GM12892 (cell line): ENCODE measurements around the gene PRSS33.

Experiments used
- DNase-seq: peaks from one replicate; pipeline ENCODE4 v3.0.0; 2011; ENCODE audit not compliant: insufficient read length
- FAIRE-seq: peaks from 2 replicates; lab custom pipeline; 2011; peaks lifted over from hg19 to GRCh38; lab: Jason Lieb, UNC
- POLR2A ChIP-seq: IDR thresholded peaks from 2 replicates; pipeline ENCODE4 v1.6.1; 2011; ENCODE audit warnings: low read depth, low read length, control low read depth
- POLR2AphosphoS5 ChIP-seq: IDR thresholded peaks from 2 replicates; pipeline ENCODE4 v1.6.1; 2011; ENCODE audit warnings: low read depth, low read length, control low read depth
- TAF1 ChIP-seq: IDR thresholded peaks from 2 replicates; pipeline ENCODE4 v1.6.1; 2011; ENCODE audit warnings: low read depth, mild to moderate bottlenecking, control low read depth, low read length, borderline replicate concordance

The PRSS33 gene

GRCh38 chr16:2741168-2741567, 46.2 kb downstream of the PRSS33 start:
- TF ChIP-seq TAF1 (no peak), POLR2AphosphoS5 (no peak), POLR2A (no peak)
- FAIRE-seq = no peak
- DNase-seq = no peak

- no peak for TF ChIP-seq TAF1
- TF ChIP-seq POLR2A = no peak
- no peak for TF ChIP-seq POLR2AphosphoS5
- FAIRE-seq (no peak), DNase-seq (no peak)
These were observed 46.9 kb downstream of the PRSS33 start for GRCh38 chr16:2740476-2740875.

- no peak for TF ChIP-seq POLR2AphosphoS5
- no peak for TF ChIP-seq TAF1
- TF ChIP-seq POLR2A = no peak
- DNase-seq = no peak
- FAIRE-seq = no peak
These were observed 47.5 kb downstream of the PRSS33 start for GRCh38 chr16:2739625-2740430.

GRCh38 chr16:2738615-2739014, 48.7 kb downstream of the PRSS33 start:
- no peak for FAIRE-seq
- no peak for TF ChIP-seq POLR2AphosphoS5
- TF ChIP-seq TAF1 = no peak
- TF ChIP-seq POLR2A = no peak
- DNase-seq = no peak

- DNase-seq (no peak), FAIRE-seq (peak; percentile 21)
- TF ChIP-seq POLR2A (no peak), POLR2AphosphoS5 (no peak), TAF1 (no peak)
These were observed 49.4 kb downstream of the PRSS33 start for GRCh38 chr16:2737895-2738418.

- DNase-seq = no peak
- FAIRE-seq = no peak
- TF ChIP-seq POLR2AphosphoS5 (no peak), TAF1 (no peak), POLR2A (no peak)
These were observed 50.1 kb downstream of the PRSS33 start for GRCh38 chr16:2737238-2737605.

GRCh38 chr16:2736476-2737237, 50.7 kb downstream of the PRSS33 start:
- DNase-seq (no peak), FAIRE-seq (no peak)
- TF ChIP-seq POLR2A = no peak

GRCh38 chr16:2734844-2735515, 52.4 kb downstream of the PRSS33 start:
- FAIRE-seq (no peak), DNase-seq (no peak)
- TF ChIP-seq POLR2A = no peak
- TF ChIP-seq TAF1 = no peak
- no peak for TF ChIP-seq POLR2AphosphoS5
